Lung (tissue), 12 donors: Measurements from ENCODE around the gene LRRFIP2. TPM values are rescaled to one million over a fixed set of nuclear protein-coding genes. Genes with fewer than 3 reads are reported as not detected.
A peak's percentile ranks its signal among the peaks of the same experiment; 100 is the strongest.

Experiments
- ATAC-seq: fragments of 200-7000 bp; cut with Tn5 transposase; one replicate; pipeline ENCODE4 v1.9.1; 2020; ENCODE audit warnings: moderate number of reproducible peaks; ENCODE audit not compliant: insufficient read depth, low FRiP score
- DNase-seq, 3 donors: peaks; one replicate each; pipeline ENCODE4 v3.0.0-alpha.2; 2013 to 2017
- H3K27ac ChIP-seq, 2 donors: one replicate each; pipeline ENCODE4 v1.5.1; 2013; ENCODE audit warnings: mild to moderate bottlenecking in 2 of 2, moderate library complexity in 2 of 2, control low read depth in 1 of 2, inconsistent platforms in 1 of 2, low read depth in 1 of 2, low read length in 1 of 2
- H3K27me3 ChIP-seq, 3 donors: one replicate each; pipeline ENCODE4 v1.5.1; 2013; ENCODE audit warnings: low read length in 2 of 3; ENCODE audit not compliant: control insufficient read depth in 3 of 3, insufficient read depth in 3 of 3
- H3K36me3 ChIP-seq, 4 donors: one replicate each; pipeline ENCODE4 v1.5.1; 2013; ENCODE audit warnings: low read length in 4 of 4, mild to moderate bottlenecking in 1 of 4, moderate library complexity in 1 of 4; ENCODE audit not compliant: control insufficient read depth in 4 of 4, insufficient read depth in 4 of 4
- H3K4me1 ChIP-seq, 5 donors: one replicate each; pipeline ENCODE4 v1.5.1; 2013; ENCODE audit warnings: low read length in 5 of 5, mild to moderate bottlenecking in 2 of 5, moderate library complexity in 1 of 5; ENCODE audit not compliant: control insufficient read depth in 5 of 5, insufficient read depth in 5 of 5
- H3K4me3 ChIP-seq: one replicate; pipeline ENCODE4 v1.5.1; 2013; ENCODE audit warnings: mild to moderate bottlenecking, control low read depth, moderate library complexity
- H3K9ac ChIP-seq, 2 donors: one replicate each; pipeline ENCODE4 v1.5.1; 2013; ENCODE audit warnings: low read length in 2 of 2, control low read depth in 1 of 2; ENCODE audit not compliant: insufficient read depth in 1 of 2
- H3K9me3 ChIP-seq, 4 donors: one replicate each; pipeline ENCODE4 v1.5.1; 2013; ENCODE audit warnings: low read length in 3 of 4, mild to moderate bottlenecking in 1 of 4, moderate library complexity in 1 of 4; ENCODE audit not compliant: control insufficient read depth in 4 of 4, insufficient read depth in 3 of 4
- CTCF ChIP-seq: IDR thresholded peaks from 2 replicates; pipeline ENCODE4 v1.5.1; 2012; ENCODE audit warnings: mild to moderate bottlenecking; ENCODE audit errors: control extremely low read depth, extremely low read depth
- WGBS, 2 donors: extraction: QIAGEN DNeasy Blood & Tissue Kit; methylation state at CpG; one replicate each; pipeline ENCODE4 v1.1.7; 2013; 5-methylcytosine and 5-hydroxymethylcytosine counted together
- polyA plus RNA-seq, 2 donors: library from polyadenylated mRNA; stranded (reverse); fragments of 200-250 nt; gene quantifications; one replicate each; pipeline ENCODE4 v1.2.1, GENCODE V29; 2013
- total RNA-seq, 2 donors: library from RNA; depleted of rRNA in 1 of 2; stranded (reverse); fragments of >200 nt in 1 of 2; gene quantifications; one replicate each; pipeline ENCODE4 v1.2.1, GENCODE V29; 2014 to 2021
- donor health status: control.
- donor health status: control.
- donor health status: Bipolar disorder and iron deficiency.
- donor health status: healthy.
- donor health status: DM: yes; HTN: yes; CAD: no.

The LRRFIP2 gene
- total and polyA plus RNA-seq, 4 donors: 24.8 to 106 (median 44.6) TPM

- peaks cover 3 to 28% (median 9%) of the 10 kb centered on the region in 4 donors for H3K36me3 ChIP-seq
- H3K4me1 ChIP-seq: peaks cover 0 to 49% (median 11%) of the 10 kb centered on the region in 5 donors
- H3K9me3 ChIP-seq: no peaks in the 10 kb centered on the region
- H3K9ac ChIP-seq: no peak overlapping the region
- DNase-seq: peak; percentile 50 to 94 (median 93)
- ATAC-seq: no peak
- TF ChIP-seq CTCF: no peak
- no peak overlapping the region for H3K27ac ChIP-seq
- H3K27me3 ChIP-seq: no peaks in the 10 kb centered on the region
- H3K4me3 ChIP-seq: no peak overlapping the region
- 55 to 66% methylated on average over 3 of the region's 3 CpGs for WGBS, 2 donors
Measured at GRCh38 chr3:37094636-37095035, 79.7 kb downstream of the LRRFIP2 start.

GRCh38 chr3:37093481-37093880 is 80.9 kb downstream of the LRRFIP2 start:
- peaks cover 3 to 28% (median 11%) of the 10 kb centered on the region in 4 donors for H3K36me3 ChIP-seq
- no peak overlapping the region for H3K27ac ChIP-seq
- DNase-seq: no peak
- WGBS, 2 donors: 86 to 91% methylated on average over 2 of the region's 2 CpGs
- H3K9me3 ChIP-seq: no peaks in the 10 kb centered on the region
- no peak for TF ChIP-seq CTCF
- no peak for ATAC-seq
- H3K27me3 ChIP-seq: no peaks in the 10 kb centered on the region
- H3K9ac ChIP-seq: peak overlapping the region in 1 of 2 donors; percentile 47
- peaks cover 0 to 49% (median 11%) of the 10 kb centered on the region in 5 donors for H3K4me1 ChIP-seq
- no peak overlapping the region for H3K4me3 ChIP-seq

GRCh38 chr3:37092484-37092883 is 81.9 kb downstream of the LRRFIP2 start:
- H3K4me1 ChIP-seq: peaks cover 0 to 44% (median 11%) of the 10 kb centered on the region in 5 donors
- H3K9me3 ChIP-seq: no peaks in the 10 kb centered on the region
- no peaks in the 10 kb centered on the region for H3K27me3 ChIP-seq
- ATAC-seq (no peak), DNase-seq (no peak)
- no peak overlapping the region for H3K27ac ChIP-seq
- 98% methylated on average over 3 of the region's 3 CpGs for WGBS, 2 donors
- no peak for TF ChIP-seq CTCF
- no peak overlapping the region for H3K9ac ChIP-seq
- peaks cover 7 to 28% (median 17%) of the 10 kb centered on the region in 4 donors for H3K36me3 ChIP-seq
- no peak overlapping the region for H3K4me3 ChIP-seq

- H3K9ac ChIP-seq: no peak overlapping the region
Measured at GRCh38 chr3:37087870-37088269, 86.5 kb downstream of the LRRFIP2 start.

More at GRCh38 chr3:37087870-37088269, 86.5 kb downstream of the LRRFIP2 start:
- no peak for TF ChIP-seq CTCF
- ATAC-seq: no peak
- WGBS, 2 donors: 88 to 99% methylated on average over 2 of the region's 2 CpGs
- H3K4me1 ChIP-seq: peaks cover 0 to 11% (median 0%) of the 10 kb centered on the region in 5 donors
- peaks cover 0 to 2% (median 0%) of the 10 kb centered on the region in 4 donors for H3K9me3 ChIP-seq
- H3K27ac ChIP-seq: no peak overlapping the region
- DNase-seq: no peak
- H3K4me3 ChIP-seq: no peak overlapping the region
- peaks cover 7 to 34% (median 13%) of the 10 kb centered on the region in 4 donors for H3K36me3 ChIP-seq
- no peaks in the 10 kb centered on the region for H3K27me3 ChIP-seq
